Left ventricle myocardium superior (tissue), 1 donor: ENCODE measurements around the gene DERL3. TPM values are rescaled to one million over a fixed set of nuclear protein-coding genes. Genes with fewer than 3 reads are reported as not detected.

ENCODE experiments used
- ATAC-seq: fragments of 200-7000 bp; cut with Tn5 transposase; one replicate; pipeline ENCODE4 v1.9.1; 2020; ENCODE audit warnings: mild to moderate bottlenecking, moderate library complexity
- DNase-seq: peaks from one replicate; pipeline ENCODE4 v3.0.0-alpha.2; 2020
- intact Hi-C: fragments of 100-400 bp; cut with micrococcal nuclease; formaldehyde crosslinking; loops from one replicate; pipeline ENCODE4 v1.11.0; 2022
- total RNA-seq: library from RNA; stranded (reverse); fragmentation: NEBNext Ultra II Directional; extraction: Animal tissue kit (Norgen Biotek cat#: 25700); gene quantifications from one replicate; pipeline ENCODE4 v1.2.1, GENCODE V29; 2021
- donor health status: DM: no; HTN: yes; CAD: no; lungs with severe emphysema.

DERL3 gene
- total RNA-seq, 1 donor from 2014 or later = 2.1 TPM

DNA sequence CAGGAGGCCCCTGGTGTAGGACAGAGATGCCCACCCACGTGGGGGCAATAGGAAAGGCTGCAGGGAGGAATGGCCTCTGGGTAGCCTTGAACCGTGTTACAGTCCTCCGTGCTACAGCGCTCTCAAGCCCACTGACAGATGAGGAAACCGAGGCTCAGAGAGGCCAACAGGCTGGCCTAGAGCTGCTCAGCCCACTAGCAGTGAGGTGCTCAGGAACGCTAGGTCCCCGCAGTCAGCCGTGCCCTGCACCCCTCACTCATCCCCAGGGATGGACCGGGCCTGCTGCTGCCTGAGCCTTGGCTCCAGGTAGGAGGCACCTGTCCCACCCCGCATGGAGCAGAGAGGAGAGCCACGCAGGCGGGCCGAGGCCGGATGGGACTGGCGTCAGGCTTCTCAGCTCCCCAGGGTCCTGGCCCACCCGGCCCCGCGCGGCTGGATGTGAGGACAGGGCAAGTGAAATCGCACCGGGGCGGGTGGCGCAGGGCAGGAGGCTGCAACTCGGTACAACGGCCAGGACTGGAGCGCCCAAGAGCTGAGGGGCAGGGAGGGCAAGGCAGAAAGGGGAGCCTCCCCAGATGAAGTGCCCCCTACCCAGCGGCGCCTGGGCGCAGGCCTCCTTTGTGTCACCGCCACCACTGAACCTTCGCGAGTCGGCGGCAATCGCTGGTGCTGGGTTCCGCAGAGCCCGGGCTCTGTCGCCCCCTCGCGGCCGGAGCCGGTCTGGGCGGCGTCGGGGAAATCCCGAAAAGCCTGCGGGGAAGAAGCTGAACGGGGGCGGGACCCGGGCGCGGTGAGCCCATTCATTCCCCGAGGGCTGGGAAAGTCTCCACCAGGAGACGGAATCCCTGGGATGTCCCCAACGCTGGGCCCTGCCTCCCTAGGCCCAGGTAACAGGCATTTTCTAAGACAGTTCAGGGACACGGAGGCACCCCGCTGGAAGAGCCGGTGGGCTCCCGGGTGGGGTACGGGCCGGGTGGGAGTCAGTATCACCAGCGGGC is 10.5 kb upstream of the DERL3 start:
- intact Hi-C loops = loop anchor here (10.0 kb wide), 1 partner anchor 75 kb away; the partner anchor contains the start of gene MMP11
- DNase-seq (peak; percentile 91), ATAC-seq (peak; percentile 53)

DNA sequence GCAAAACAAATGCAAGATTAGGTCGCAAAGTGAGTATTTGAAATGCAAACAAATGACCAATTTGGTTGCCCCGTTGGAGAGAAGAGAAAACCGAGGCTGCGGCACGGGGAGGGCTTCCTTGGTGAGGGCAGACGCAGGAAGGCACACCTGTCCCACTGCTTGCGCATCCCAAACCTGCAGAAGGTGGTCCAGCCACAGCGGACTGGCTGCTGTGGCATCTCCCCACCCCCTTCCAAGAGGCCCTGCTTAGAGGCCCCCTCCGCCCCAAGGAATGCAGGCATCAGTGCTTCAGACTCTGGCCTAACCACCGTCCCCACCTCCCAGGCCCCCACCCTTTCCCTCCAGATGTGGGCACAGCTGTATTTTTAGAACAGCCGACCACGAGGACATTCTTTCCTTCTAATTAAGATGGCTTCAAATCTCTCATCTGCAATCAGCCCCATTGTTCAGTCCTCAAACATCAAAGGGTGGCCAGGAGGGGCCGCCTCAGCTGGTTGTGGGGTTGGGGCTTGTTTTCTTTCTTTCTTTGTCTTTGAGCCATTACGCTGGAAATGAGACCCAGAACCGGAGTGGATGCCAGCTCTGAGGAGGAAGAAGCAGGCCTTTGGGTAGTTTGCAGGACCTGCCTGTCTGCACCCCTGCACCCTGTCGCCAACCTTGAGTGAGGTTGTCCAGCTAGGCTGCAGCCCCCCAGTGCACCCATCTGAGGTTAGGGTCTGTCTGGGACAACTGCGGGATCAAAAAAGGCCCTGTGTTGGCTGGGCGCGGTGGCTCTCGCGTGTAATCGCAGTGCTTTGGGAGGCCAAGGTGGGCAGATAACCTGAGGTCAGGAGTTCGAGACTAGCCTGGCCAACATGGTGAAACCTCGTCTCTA is 9.4 kb upstream of the DERL3 start:
- intact Hi-C loops = loop anchor here (10.0 kb wide), 1 partner anchor 73 kb away; the partner anchor contains the start of gene MMP11
- DNase-seq (no peak), ATAC-seq (no peak)

DNA sequence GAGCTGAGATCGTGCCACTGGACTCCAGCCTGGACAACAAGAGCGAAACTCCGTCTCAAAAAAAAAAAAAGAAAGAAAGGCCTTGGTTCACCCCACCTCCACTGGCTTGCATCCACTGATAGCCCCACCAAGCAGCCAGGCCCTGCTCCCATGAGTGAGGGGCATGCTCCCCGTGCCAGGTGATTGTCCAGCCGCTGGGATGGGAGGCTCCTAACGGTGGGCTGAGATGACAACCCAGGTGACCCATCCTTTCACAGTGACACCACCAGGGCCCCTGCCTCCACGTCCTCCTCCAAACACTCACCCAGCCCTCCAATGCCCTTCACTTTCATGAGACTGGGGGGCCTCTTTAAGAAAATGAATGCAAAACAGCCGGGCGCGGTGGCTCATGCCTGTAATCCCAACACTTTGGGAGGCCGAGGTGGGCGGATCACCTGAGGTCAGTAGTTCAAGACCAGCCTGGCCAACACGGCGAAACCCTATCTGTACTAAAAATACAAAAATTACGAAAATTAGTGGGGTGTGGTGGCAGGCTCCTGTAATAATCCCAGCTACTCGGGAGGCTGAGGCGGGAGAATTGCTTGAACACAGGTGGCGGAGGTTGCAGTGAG is 8.6 kb upstream of the DERL3 start:
- intact Hi-C loops = loop anchor here (10.0 kb wide), 1 partner anchor 73 kb away; the partner anchor contains the start of gene MMP11
- DNase-seq (no peak), ATAC-seq (no peak)

DNA sequence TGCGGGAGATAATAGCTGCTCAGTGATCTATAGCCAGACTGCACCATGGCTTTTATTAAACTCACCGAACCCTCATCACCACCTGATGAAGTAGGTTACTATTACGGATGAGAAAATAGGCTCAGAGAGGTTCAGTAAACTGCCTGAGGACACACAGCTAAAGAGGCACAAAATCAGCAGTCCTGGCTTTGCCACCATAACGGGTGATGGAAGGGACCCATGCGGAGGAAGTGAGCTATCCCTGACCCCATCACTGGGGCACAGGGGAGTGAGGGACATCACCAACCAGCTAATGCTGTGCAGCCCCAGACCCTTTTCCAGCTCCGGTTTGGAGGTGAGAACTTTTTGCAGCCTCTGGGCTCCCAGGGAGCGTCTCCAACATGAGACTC is 7.3 kb upstream of the DERL3 start:
- intact Hi-C loops = loop anchor here (10.0 kb wide), 1 partner anchor 71 kb away; the partner anchor contains the start of gene MMP11

DNA sequence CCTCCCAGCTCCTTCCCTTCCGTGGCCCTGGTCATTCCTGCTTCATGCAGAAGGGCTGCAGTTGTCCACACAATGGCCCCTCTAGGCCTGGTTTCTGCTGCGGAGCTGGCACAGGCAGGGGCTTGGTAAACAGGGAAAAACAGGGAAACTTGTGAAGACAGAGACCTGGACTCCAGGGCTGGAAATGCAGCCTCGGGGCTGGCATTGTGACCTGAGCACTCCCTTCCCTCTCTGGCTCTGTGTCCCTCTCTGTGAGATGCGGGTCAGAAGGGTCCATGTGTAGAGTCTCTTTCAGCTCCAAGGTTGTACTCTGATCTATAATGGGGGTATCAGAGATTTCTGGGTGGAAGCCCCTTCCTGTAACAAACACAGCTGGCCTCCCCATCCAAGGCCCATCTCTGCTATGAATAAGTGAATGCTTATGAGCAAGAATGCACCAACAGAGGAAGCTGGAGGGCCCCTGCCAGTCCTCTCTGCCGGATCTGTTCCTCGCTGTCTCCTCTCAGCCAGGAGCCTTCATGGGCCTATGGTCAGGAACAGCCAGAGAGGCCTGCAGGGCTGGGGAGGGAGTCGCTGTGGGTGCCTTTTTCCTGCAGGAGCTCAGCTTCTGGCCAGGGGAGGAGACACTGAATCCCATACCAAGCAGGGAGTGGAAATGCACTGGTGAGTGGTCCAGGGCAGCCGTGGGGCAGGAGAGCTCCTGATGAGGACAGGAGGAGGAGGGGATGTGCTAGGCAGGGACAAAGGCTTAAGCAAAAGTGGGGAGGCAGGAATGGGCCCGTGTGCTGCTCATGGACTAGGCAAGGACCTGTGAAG is 6.7 kb upstream of the DERL3 start:
- DNase-seq (no peak), ATAC-seq (peak; percentile 1)
- intact Hi-C loops = loop anchor here (10.0 kb wide), 1 partner anchor 71 kb away; the partner anchor contains the start of gene MMP11

More for the DNA sequence above, 7.3 kb upstream of the DERL3 start:
- DNase-seq (no peak), ATAC-seq (no peak)

DNA sequence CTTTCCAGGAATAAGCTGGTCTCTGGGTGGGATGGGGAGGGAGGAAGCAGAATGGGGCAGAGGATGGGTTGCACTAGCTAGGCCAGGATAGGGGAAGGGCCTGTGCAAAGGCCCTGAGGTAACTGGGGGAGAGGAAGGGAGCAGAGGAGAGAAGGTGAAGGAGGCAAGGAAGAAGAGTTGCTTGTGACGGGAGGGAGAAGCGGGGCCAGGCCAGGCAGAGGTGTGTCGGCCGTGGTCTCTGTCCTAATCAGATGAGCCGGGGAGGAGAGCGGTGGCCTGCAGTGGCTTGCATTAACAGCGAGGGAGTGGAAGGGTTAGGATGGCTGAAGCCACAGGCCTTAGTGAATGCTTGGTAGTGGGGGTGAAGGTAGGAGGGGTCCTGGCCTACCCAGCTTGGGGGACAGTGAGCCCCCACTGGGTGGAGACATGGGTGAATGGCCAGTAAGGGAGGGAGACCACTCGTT is 6.0 kb upstream of the DERL3 start:
- intact Hi-C loops = loop anchor here (10.0 kb wide), 1 partner anchor 70 kb away; the partner anchor contains the start of gene MMP11
- ATAC-seq = no peak
- no peak for DNase-seq

DNA sequence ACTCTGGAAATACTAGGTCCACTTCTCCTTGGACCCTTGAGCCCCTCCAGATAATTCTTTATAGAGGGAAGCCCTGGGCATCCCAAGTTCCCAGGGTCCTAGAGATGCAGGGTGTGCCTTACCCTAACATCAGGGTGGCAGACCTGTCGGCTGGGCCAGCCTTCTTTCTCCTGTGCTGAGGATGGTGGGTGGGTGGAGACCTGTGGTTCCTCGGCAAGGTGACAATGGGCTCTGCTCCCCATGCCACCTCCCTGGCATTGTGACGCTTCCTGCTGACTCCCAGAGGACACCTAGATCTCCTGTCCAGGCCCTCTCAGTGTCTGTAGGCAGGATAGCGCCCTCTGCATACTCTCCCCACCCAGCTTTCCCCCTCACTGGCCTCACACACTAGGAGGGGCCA is 3.8 kb upstream of the DERL3 start:
- DNase-seq (no peak), ATAC-seq (no peak)
- intact Hi-C loops = loop anchor here (10.0 kb wide), 1 partner anchor 68 kb away; the partner anchor contains the start of gene MMP11

DNA sequence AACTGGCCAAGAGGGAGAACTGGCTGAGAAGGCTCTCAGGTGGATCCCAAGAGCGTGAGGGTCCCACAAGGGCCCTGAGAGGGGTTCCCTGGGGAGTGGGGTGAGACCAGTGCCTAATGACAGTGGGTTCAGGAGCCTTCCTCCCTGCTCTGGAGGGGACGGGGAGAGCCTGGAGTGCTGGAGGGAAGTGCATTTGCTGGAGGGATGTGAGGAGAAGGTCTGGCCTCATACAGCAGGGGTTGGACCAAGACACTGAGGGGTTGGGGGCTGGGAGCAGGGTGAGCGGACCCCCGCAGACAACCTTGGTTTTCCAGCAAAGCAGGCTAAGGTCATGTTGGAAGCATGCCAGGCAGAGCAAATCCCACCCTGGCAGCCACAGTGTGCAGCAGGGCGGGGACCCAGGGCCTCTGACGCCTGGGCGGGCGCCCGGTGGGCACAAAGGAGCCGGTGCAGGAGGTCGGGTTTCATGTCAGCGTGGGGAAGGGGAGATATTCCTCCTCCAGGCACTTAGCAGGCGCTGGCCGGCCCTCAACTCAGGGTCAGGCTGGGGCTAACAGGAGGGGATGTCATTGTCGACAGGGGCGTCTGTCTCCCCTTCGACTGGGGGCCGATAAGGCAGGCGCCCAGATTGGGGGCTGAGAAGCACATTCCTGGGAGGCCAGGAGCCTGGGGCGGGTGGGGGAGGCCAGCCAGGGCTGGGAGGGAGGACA is 3.1 kb upstream of the DERL3 start:
- no peak for DNase-seq

DNA sequence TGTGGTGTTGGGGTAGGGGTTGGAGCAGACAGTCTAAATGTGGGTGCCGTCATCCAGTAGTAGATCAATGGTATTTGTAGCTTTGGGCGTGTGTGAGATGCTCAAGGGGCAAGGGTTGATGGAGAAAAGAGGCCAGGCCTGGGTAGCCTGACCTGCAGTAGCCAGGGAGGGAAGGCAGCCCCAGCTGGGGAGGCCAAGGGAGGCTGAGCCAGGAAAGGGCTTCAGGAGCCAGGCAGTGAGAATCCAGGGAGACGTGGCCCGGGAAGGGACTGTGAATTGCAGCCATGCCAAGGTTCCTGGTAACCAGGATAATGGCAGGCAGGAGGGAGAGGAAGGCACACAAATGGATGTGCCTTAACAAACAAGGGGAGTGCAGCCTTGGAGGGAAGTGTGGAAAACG is 2.5 kb upstream of the DERL3 start:
- DNase-seq (no peak), ATAC-seq (no peak)
- intact Hi-C loops = loop anchor here (10.0 kb wide), 1 partner anchor 66 kb away; the partner anchor contains the start of gene MMP11

More for the DNA sequence above, 3.1 kb upstream of the DERL3 start:
- intact Hi-C loops = loop anchor here (10.0 kb wide), 1 partner anchor 67 kb away; the partner anchor contains the start of gene MMP11
- ATAC-seq = no peak

DNA sequence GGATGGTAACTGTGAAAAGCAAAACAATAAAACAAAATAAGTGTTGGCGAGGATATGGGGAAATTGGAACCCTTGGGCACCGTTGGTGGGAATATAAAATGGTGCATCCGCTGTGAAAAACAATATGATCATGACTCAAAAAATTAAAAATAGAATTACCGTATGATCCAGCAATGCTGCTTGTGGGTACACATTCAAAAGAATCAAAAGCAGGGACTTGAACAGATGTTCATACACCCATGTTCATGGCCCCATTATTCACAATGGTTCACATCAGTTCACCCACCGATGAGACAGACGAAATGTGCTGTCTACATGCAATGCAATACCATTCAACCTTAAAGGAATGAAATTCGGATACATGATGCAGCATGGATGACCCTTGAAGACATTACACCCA is 1.2 kb upstream of the DERL3 start:
- ATAC-seq (no peak), DNase-seq (no peak)
- intact Hi-C loops = loop anchor here (10.0 kb wide), 1 partner anchor 65 kb away; the partner anchor contains the start of gene MMP11

DNA sequence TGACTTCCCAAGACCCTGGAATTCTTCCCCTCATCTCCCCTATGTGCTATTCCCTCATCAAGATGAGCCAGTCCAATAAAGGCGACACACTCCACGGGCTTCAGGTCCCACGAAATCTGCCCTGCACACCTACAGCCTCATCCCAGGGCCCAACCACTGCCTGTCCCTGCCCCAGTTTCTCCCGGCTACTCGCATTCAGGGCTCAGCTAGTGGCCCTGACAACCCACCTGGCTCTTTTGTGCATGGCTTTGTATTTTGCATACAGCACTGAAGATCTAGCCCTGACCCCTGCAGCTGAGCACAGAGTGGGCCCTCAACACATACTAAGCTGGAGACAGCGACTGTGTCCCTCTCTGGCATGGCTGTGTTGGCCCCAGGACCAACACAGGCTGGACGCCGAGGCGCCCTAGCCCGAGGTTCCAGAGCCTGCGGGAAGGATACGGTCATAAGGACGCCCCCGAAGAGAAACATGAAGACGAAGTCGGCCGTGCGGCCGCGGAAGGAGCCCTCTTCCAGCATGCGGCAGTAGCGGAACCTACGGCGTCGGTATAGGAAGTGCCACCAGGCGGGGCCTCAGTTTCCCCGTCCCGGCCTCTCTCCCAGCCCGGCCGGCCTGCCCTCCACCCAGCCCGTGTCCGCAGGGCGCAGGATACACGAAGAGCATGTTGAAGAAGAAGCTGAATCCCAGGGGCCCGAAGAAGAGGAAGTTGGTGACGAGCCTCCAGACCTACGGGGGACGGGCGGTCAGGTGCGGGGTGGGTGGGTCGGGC is 710 bp downstream of the DERL3 start:
- DNase-seq (no peak), ATAC-seq (no peak)
- intact Hi-C loops = no loop called here

DNA sequence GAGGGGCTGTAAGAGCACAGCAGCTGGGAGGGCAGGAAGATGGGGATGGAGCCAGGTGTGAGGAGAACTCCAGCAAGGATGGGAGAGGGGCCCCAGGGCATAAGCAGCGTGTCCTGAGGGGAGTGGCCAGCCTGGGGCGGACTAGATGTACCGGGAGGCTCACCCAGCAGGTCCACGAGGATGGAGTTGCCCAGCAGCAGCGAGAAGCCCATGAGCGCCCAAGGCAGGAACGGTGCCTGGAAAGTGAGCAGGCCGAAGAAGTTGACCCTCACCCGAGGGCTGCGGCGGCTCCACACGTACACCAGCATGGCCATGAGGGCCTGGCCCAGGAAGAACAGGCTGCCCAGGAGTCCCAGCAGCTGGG is 1.3 kb downstream of the DERL3 start:
- DNase-seq (peak; percentile 30), ATAC-seq (no peak)

DNA sequence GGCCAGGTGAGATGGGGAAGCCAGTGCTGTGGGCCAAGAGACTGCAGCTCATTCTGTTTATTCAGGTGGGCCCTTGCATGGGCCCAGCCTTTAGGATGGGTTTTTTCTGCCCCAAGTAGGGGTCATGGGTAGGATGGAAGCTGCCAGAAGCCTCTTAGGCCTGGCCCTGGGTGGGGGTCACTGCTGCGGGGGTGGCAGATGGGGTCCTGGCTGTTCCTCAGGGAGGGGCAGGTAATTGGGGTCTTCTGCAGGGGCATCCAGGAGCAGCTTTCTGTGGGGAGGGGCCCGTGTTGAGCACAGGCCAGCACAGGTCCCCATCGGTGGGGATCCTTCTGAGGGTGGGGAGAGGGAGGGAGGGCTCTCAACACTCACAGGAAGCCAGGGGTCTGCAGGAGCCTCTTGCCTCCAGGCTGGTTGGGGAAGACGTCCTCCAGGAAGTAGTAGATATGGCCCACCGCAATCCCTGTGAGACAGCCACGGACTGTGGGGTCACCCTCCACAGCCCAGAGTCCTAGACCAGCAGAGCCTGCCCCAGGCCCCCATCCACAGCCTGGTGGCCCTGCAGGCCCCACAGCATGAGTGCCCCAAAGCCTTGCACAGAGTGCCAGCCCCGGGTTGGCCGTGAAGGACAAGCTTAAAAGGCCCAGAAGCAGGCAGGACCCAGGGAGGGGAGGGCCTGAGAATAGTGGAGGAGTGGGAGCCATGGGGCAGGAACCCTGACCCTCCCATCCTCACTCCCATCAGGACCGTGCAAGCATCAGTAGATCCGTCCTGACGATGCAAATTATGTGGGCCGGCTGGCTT is 1.9 kb downstream of the DERL3 start:
- ATAC-seq (no peak), DNase-seq (peak; percentile 28)
- intact Hi-C loops = no loop called here

More for the DNA sequence above, 1.3 kb downstream of the DERL3 start:
- intact Hi-C loops = no loop called here

DNA sequence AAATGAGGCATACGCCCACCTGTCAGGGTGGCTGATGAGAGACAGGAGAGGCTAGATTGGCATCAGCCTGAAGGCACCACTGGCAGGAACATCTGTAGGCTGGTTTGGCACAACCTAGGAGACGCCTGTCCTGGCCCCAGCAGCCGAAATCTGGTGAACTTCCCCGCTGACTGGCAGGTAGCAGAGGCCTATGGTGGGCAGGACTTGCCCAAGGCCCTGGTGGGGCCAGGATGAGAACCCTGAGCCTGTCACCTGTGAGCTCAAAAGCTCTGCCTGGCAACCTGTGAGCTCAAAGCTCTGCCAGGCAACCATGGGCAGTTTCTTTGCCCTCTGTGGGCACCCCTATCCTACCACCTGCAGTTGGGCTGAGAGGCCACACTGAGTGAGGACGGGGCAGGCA is 2.5 kb downstream of the DERL3 start:
- ATAC-seq (peak; percentile 0), DNase-seq (peak; percentile 38)
- intact Hi-C loops = no loop called here

DNA sequence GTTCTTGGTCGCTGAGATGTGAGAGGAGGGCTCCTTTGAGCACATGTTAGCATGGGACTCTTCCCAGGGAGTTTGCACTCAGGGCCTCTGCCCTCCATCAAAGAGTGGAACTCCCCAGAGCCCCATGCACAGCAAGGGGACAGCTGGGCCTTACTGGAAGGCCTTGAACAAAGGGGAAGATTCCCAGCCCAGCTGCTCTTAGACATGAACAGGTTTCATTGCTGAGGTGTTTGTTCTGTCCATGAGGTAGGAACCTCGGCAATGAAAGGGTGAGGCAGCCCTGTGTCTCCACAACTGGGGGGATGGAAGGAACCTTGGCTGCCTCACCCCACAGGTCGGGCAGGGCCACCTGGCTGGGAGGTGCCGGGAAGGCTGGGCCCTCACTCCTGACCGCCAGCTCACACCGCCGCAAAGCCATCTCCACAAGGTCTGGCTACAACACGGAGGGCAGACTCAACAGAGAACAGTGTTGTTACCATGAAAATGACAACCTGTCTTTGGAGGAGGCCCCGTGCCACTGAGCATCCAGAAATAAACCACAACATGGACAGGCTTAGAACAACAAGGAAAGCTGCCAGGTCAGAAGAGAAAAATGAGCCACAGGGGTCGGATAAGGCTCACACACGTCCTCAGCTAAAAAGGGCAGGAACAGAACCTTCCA is 3.2 kb downstream of the DERL3 start:
- ATAC-seq (peak; percentile 64), DNase-seq (peak; percentile 78)
- intact Hi-C loops = no loop called here
